IPS-20b (cell line): ENCODE results near the gene DLX5.

ENCODE experiments used
- H3K27ac ChIP-seq: one replicate; pipeline ENCODE4 v1.5.1; 2013; ENCODE audit warnings: low read length
- H3K27me3 ChIP-seq: 2 replicates; pipeline ENCODE4 v1.6.1; 2013; ENCODE audit warnings: mild to moderate bottlenecking, low read length, inconsistent platforms; ENCODE audit not compliant: insufficient read depth
- H3K36me3 ChIP-seq: 2 replicates; pipeline ENCODE4 v1.6.1; 2013; ENCODE audit warnings: low read depth, mild to moderate bottlenecking, inconsistent platforms, low read length, moderate library complexity; ENCODE audit not compliant: insufficient read depth
- H3K4me1 ChIP-seq: 2 replicates; pipeline ENCODE4 v1.6.1; 2013; ENCODE audit warnings: mild to moderate bottlenecking, control low read depth, inconsistent platforms, low read length, moderate library complexity; ENCODE audit not compliant: insufficient read depth
- H3K4me3 ChIP-seq: 2 replicates; pipeline ENCODE4 v1.5.1; 2013; ENCODE audit warnings: mild to moderate bottlenecking, low read length, inconsistent platforms
- H3K9ac ChIP-seq: 2 replicates; pipeline ENCODE4 v1.6.1; 2013; ENCODE audit warnings: low read depth, mild to moderate bottlenecking, inconsistent platforms, low read length, moderate library complexity
- H3K9me3 ChIP-seq: 2 replicates; pipeline ENCODE4 v1.6.1; 2013; ENCODE audit warnings: mild to moderate bottlenecking, low read depth, low read length, inconsistent platforms; ENCODE audit not compliant: insufficient read depth

Gene DLX5

DNA sequence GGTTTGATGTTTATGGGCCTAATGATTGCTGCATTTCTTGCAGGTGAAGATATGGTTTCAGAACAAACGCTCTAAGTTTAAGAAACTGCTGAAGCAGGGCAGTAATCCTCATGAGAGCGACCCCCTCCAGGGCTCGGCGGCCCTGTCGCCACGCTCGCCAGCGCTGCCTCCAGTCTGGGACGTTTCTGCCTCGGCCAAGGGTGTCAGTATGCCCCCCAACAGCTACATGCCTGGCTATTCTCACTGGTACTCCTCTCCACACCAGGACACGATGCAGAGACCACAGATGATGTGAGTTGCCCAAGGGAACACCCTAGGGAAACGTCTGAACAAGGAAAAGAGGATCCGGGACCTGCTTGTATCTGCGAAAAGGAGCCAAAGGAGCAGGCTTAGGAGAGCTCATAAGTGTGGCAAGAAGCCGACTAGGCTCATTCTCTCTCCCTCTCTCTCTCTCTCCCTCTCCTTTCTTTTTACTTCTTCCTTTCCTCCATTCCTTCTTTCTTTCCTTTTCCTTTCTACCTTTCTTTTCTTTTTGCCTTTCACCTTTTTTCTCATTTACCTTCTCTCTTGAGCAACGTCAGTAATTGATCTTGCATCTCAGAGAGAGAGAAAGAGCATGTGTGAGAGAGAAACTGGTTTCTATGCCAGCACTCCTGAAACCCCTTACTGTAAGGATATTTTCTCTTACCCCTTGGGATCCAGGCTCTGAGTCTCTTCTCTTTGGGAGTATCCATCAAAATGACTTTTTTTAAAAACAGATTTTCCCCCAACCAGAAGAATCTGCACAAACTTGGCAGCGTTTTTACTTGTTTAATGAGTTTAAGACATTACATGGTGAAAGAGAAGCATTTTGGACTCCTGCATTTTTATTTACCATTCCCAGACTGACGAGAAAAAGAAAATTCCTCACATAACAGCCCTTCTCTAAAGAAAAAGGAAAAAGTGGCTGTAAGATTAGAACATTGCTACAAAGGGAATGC, 14.6 kb downstream of the DLX5 start:
- Histone ChIP-seq H3K27me3 (peaks cover 99% of the 10 kb centered on the region), H3K9me3 (no peaks in the 10 kb centered on the region; the same call in 1 of the 2 replicates), H3K4me3 (no peak overlapping the region), H3K36me3 (no peaks in the 10 kb centered on the region), H3K4me1 (no peaks in the 10 kb centered on the region), H3K9ac (no peak overlapping the region), H3K27ac (no peak overlapping the region)

DNA sequence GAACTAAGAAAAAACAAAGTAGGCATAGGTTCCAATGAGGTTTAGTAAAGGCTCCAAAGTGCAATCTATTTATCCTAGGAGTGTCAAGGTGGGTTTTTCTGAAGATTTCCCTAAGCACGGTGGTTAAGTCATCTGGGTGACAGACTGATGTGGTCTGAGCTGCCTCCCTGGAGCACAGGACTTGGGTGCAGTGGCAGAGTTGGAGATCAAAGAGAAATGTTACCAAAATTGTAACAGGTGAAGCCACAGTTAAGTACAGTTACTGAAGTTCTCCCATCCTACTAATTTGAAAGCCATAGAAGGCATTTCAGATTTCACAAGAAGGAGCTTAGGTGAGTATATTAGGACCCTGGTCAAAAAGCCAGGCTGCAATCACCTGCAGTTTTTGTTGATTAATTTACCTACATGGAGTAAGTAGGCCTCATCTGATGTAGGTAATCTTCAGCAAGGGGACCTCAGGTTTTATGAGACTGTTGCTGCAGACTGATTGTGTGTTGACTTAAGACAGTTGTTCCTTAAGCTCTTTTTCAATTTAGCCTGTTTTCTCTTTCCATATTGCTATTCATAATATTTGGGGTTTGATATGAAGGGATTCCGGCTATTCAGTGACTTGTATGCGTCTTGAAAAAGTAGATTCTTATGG, 16.2 kb downstream of the DLX5 start:
- Histone ChIP-seq H3K9me3 (no peaks in the 10 kb centered on the region; the same call in 1 of the 2 replicates), H3K27ac (no peak overlapping the region), H3K36me3 (no peaks in the 10 kb centered on the region), H3K4me3 (no peak overlapping the region), H3K9ac (no peak overlapping the region), H3K4me1 (no peaks in the 10 kb centered on the region), H3K27me3 (peaks cover 99% of the 10 kb centered on the region)

DNA sequence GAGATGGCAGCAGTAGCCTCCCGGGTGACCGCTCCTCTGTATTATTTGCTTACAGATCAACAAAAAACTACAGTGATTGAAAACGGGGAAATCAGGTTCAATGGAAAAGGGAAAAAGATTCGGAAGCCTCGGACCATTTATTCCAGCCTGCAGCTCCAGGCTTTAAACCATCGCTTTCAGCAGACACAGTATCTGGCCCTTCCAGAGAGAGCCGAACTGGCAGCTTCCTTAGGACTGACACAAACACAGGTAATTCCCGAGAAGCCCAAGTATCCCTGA, 17.1 kb downstream of the DLX5 start:
- no peak overlapping the region for H3K27ac ChIP-seq

DNA sequence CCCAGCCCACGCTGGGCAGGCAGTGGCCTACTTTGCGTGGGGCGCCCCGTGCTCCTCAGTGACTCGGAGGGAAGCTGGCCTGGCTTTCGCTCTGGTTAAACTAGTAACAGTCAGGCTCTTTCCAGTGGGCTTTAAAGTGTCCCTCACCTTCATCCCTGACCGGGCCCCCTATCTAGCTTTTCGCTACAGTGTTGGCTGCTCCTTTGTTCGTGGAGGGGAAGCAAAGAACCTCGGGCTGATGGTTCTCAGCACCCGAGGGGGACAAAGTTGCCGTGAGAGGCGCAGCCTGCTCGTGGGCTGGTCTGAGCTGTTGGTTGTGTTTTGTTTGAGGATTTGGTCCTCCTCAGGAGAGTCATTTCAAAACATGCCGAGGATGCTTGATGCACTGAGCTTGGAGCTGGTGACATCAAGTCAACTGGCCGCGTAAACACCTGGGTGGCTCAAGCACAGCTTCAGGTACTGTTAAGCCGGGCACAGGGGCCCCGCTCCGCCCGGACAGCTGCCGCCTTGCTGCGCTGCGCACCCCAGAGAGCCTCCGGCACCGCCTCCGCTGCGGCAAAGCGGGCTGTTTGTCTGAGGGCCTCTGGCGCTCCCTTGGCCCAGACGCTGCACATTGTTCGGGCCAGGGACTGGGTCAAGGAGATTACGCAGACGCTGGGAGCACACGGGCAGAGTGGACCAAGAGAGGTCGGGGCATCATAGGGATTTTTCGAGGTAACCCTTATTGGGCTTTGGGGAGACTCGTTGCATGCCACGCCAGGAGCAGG, 17.6 kb downstream of the DLX5 start:
- Histone ChIP-seq H3K27ac (no peak overlapping the region), H3K4me3 (peak overlapping the region; percentile 51), H3K9me3 (no peaks in the 10 kb centered on the region; the same call in 1 of the 2 replicates), H3K9ac (no peak overlapping the region), H3K4me1 (peaks cover 9% of the 10 kb centered on the region; the same call in 1 of the 2 replicates), H3K36me3 (no peaks in the 10 kb centered on the region), H3K27me3 (peaks cover 99% of the 10 kb centered on the region)

More for the DNA sequence above, 17.1 kb downstream of the DLX5 start:
- Histone ChIP-seq H3K27me3 (peaks cover 99% of the 10 kb centered on the region), H3K36me3 (no peaks in the 10 kb centered on the region), H3K4me1 (peaks cover 4% of the 10 kb centered on the region; the same call in 1 of the 2 replicates), H3K4me3 (no peak overlapping the region), H3K9ac (no peak overlapping the region), H3K9me3 (no peaks in the 10 kb centered on the region; the same call in 1 of the 2 replicates)

DNA sequence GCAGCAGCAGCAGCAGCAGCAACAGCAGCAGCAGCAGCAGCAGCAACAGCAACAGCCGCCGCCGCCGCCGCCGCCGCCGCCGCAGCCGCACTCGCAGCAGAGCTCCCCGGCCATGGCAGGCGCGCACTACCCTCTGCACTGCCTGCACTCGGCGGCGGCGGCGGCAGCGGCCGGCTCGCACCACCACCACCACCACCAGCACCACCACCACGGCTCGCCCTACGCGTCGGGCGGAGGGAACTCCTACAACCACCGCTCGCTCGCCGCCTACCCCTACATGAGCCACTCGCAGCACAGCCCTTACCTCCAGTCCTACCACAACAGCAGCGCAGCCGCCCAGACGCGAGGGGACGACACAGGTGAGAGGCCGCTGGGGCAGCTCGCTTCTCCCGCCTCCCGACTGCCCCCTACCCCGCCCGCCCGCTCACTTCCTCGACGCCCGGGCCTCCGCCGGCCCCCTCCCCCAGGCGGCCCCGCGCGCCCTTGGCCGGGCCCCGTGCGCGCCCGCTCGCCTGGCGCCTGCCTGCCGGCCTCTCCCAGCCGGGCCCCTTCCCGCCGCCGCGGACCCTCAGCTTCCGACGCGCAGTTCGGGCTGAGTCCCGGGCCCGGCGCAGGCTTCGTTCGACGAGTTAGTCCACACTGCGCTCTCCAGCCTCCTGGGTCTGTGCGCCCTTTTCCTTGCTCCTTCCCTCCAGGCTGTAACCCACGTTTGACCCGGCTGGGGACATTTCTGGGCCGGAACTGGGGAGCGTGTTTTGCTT, 18.4 kb downstream of the DLX5 start:
- no peak overlapping the region for H3K27ac ChIP-seq
- no peaks in the 10 kb centered on the region for H3K36me3 ChIP-seq
- no peak overlapping the region for H3K9ac ChIP-seq
- peaks cover 99% of the 10 kb centered on the region for H3K27me3 ChIP-seq
- peak overlapping the region; percentile 56 for H3K4me3 ChIP-seq
- no peaks in the 10 kb centered on the region; the same call in 1 of the 2 replicates for H3K9me3 ChIP-seq
- H3K4me1 ChIP-seq: peaks cover 13% of the 10 kb centered on the region

DNA sequence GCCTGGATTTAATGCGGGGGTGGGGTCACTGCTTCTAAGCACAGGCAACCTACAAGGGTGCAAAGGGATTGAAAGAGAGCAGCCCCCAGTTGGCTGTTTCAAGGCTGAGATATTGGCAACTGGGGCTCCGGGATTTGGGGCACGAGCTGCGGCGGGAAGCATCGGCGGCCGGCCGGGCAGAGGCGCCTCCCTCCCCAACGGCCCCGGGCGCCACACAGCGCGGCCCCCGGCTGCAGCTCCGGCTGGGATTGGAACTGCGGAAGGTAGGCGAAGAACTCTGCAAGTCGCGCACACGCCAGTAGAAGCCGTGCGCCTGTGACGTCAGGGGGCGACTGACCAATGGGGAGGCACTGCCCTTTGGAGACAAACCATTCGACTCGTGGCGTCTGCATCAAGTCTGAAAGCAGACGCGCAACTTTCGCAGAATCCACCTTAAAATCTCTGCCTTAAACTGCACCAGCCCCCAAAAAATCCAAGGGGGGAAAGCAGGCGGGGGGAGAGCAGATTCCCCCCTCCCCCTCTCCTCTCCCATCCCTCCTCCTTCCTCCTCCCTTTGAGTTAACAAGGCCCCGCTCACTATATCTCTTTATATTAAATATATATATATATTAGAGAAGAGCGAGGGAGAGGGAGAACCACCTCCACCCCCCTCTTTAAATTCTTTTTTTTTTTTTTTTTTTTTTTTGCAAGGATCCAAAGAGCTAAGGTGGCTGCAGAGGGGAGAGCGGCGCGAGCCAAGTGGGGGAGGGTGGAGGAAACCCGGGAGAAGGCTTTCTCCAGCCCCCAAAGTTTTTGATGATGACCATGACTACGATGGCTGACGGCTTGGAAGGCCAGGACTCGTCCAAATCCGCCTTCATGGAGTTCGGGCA, 19.2 kb downstream of the DLX5 start, which contains the start of gene DLX6:
TSS of gene DLX6 (plus strand) at position 371 of the 872 bp plus-strand sequence. CDS start at position 796, 425 bp downstream.
- peaks cover 99% of the 10 kb centered on the region for H3K27me3 ChIP-seq
- peak within 1 kb of the TSS; percentile 56 for H3K4me3 ChIP-seq
- no peak within 1 kb of the TSS for H3K27ac ChIP-seq
- no peaks in the 10 kb centered on the region for H3K36me3 ChIP-seq
- no peak within 1 kb of the TSS for H3K9ac ChIP-seq
- H3K9me3 ChIP-seq: no peaks in the 10 kb centered on the region; the same call in 1 of the 2 replicates
- peaks cover 16% of the 10 kb centered on the region for H3K4me1 ChIP-seq

DNA sequence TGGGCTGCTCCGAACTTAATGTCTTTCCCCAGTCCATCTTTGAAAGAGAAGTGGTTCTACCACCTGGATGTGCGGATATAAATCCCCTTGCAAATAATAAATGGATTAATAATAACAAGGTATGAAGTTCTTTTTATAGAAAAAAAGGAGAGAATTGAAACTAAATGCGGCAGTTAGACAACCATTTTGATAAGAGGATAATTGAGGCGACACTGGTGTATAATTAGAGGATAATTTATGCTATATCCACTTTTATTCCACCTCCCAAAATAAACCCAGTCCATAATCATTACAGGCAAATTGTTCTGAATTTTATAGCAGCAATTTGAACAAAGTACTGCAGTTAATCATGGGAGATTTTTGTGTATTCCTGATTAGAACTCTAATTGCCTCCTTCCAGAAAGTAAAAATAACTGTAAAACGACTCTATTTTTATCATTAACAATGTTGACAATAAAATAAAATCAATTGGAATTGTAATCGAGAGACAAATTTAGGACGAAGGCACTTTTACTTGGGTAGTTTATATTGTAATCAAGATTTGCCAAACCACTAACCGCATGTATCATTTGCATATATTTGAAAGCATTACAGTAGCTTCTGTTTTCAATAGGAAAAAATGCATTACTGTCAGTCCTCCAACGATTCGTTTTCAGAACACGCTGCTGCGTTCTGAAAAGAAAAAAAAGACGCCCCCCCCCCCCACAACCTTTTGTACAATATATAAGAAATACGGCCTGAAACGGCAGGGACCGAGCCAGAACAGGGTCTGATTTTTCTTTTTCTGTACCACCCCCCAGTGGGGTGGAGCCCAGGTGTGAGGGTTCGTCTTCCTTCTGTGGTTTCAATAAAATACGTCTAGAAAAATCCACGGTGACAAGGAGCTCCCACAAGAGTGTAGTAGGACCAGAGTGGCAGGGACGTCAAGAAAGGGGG, 20.1 kb downstream of the DLX5 start:
- H3K9ac ChIP-seq: no peak overlapping the region
- H3K27me3 ChIP-seq: peaks cover 99% of the 10 kb centered on the region
- H3K36me3 ChIP-seq: no peaks in the 10 kb centered on the region
- peaks cover 16% of the 10 kb centered on the region for H3K4me1 ChIP-seq
- no peak overlapping the region for H3K27ac ChIP-seq
- no peaks in the 10 kb centered on the region; the same call in 1 of the 2 replicates for H3K9me3 ChIP-seq
- peak overlapping the region; percentile 56; the same call in 1 of the 2 replicates for H3K4me3 ChIP-seq

DNA sequence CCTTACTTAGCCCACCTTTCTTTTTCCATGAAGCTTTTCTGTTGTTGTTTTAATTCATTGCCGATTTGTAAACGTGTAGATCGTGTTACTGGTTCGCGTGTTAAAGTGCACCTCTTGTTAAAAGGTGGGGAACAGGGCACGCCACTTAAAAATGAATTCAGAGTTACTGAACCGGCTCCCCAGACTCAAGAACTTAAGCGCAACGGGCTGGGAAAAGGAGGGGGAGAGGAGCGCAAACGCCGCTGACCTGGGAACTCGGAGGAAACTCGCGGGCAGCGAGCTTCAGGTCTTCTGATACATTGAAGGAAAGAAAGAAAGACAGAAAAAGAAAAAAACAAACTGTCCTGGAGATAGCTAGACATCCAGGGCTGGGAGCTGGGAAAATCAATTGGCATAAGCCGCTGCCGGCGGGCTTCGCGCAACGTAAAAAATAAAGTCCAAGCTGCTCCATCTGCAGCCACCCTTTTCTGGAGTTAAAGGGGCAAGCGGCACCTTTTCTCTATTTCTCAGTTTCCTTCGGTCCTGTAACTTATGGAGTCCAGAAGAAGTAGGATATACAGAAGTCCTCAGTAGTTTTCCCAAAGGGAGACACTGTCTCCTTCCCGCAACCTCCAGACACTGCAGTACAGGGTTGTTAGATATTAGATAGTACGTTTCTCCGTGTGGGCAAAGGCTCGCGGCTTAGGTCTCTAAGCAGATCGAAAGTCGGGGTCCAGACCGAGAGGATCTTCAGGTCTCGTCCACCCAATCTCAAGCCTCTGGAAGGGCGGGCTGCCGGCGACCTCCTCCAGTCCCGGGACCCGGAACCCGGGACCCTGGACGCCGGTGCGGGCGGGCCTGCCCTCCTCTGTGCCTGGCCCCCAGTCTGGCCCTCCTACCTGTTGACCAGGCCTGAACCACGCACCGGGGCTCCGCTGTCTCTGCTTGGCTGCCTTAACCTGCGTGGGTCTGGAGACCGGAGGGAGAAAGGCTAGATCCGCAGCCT, 21.1 kb downstream of the DLX5 start:
- no peak overlapping the region for H3K27ac ChIP-seq
- peaks cover 99% of the 10 kb centered on the region for H3K27me3 ChIP-seq
- no peaks in the 10 kb centered on the region; the same call in 1 of the 2 replicates for H3K9me3 ChIP-seq
- no peaks in the 10 kb centered on the region for H3K36me3 ChIP-seq
- H3K4me1 ChIP-seq: peaks cover 16% of the 10 kb centered on the region
- H3K4me3 ChIP-seq: no peak overlapping the region
- H3K9ac ChIP-seq: no peak overlapping the region
